ENCODE data around the gene CAPZB.

DNA sequence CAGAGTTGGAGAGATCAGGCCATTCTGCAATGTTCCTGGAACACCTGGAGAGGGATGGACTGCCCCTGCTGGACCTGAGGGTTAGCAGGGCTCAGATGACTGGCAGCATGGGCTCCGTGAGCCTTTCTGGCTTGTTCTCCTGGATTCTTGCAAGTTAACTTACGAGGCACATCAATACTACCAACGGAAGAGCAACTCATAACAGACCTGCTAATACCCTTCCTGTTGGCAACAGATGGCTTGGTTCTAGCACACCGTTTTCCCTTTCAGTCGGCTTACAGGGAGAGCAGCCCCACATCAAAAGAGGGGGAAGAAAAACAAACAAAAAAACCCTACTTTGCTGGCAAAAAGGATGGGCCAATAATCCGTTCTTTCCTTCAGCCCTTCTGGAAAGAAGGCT is 125.3 kb downstream of the CAPZB start:
- TF ChIP-seq RFX5 (IDR thresholded peaks at IDR 0.05; ENCODE audit: low read depth, low read length) (no peak), POLR2A (IDR thresholded peaks at IDR 0.05; ENCODE audit: low read depth, low read length) (no peak), CEBPB (IDR thresholded peaks at IDR 0.05; ENCODE audit: low read depth, low read length) (no peak), RCOR1 (IDR thresholded peaks at IDR 0.05; ENCODE audit: insufficient replicate concordance, low read length) (no peak), SMC3 (IDR thresholded peaks at IDR 0.05; ENCODE audit: low read depth, low read length) (no peak), RAD21 (IDR thresholded peaks at IDR 0.05; ENCODE audit: low read length) (no peak), MAFK (IDR thresholded peaks at IDR 0.05; ENCODE audit: low read depth, low read length) (no peak), BHLHE40 (IDR thresholded peaks at IDR 0.05; ENCODE audit: low read depth, low read length) (no peak)
- TF ChIP-seq, protein P1, sequence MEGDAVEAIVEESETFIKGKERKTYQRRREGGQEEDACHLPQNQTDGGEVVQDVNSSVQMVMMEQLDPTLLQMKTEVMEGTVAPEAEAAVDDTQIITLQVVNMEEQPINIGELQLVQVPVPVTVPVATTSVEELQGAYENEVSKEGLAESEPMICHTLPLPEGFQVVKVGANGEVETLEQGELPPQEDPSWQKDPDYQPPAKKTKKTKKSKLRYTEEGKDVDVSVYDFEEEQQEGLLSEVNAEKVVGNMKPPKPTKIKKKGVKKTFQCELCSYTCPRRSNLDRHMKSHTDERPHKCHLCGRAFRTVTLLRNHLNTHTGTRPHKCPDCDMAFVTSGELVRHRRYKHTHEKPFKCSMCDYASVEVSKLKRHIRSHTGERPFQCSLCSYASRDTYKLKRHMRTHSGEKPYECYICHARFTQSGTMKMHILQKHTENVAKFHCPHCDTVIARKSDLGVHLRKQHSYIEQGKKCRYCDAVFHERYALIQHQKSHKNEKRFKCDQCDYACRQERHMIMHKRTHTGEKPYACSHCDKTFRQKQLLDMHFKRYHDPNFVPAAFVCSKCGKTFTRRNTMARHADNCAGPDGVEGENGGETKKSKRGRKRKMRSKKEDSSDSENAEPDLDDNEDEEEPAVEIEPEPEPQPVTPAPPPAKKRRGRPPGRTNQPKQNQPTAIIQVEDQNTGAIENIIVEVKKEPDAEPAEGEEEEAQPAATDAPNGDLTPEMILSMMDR (conservative IDR thresholded peaks at IDR 0.05; ENCODE audit: low read depth, low read length), result no peak
- TF ChIP-seq, protein P2, sequence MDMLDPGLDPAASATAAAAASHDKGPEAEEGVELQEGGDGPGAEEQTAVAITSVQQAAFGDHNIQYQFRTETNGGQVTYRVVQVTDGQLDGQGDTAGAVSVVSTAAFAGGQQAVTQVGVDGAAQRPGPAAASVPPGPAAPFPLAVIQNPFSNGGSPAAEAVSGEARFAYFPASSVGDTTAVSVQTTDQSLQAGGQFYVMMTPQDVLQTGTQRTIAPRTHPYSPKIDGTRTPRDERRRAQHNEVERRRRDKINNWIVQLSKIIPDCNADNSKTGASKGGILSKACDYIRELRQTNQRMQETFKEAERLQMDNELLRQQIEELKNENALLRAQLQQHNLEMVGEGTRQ (IDR thresholded peaks at IDR 0.05; ENCODE audit: low read depth, low read length), result no peak
- TF ChIP-seq, protein P3, sequence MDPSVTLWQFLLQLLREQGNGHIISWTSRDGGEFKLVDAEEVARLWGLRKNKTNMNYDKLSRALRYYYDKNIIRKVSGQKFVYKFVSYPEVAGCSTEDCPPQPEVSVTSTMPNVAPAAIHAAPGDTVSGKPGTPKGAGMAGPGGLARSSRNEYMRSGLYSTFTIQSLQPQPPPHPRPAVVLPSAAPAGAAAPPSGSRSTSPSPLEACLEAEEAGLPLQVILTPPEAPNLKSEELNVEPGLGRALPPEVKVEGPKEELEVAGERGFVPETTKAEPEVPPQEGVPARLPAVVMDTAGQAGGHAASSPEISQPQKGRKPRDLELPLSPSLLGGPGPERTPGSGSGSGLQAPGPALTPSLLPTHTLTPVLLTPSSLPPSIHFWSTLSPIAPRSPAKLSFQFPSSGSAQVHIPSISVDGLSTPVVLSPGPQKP (IDR thresholded peaks at IDR 0.05; ENCODE audit: borderline replicate concordance, low read depth, low read length), result no peak
